Measurements from ENCODE around the gene ANTXR2.

GRCh38 chr4:80074069-80074468, 1.0 kb upstream of the ANTXR2 start:
- no peak for TF ChIP-seq CTCF (IDR thresholded peaks at IDR 0.05)
- no peak for TF ChIP-seq POLR2A (IDR thresholded peaks at IDR 0.05)

Data from uterus (tissue), 2 donors.